HepG2 (cell line): ENCODE data around the gene PHF3. TPM values are rescaled to one million over a fixed set of nuclear protein-coding genes. Genes with fewer than 3 reads are reported as not detected.

Experiments
- ATAC-seq: fragments of 200-7000 bp; cut with Tn5 transposase; 3 replicates; pipeline ENCODE4 v1.9.1; 2020; ENCODE audit warnings: mild to moderate bottlenecking, moderate library complexity
- BruUV-seq: library from RNA; stranded (reverse); fragments of 400-500 nt; replicated peaks from 2 replicates; lab custom pipeline; 2021; lab: Mats Ljungman, UMichigan
- CTCF ChIA-PET: fragments of 300-600 bp; formaldehyde crosslinking; extraction: SDS; loops from one replicate; lab custom pipeline; 2021; ENCODE audit warnings: low total read pairs, inconsistent platforms, low intra/inter-chr PET ratio; lab: Yijun Ruan, JAX
- POLR2A ChIA-PET: fragments of 350-600 bp; sonication (Branson Sonifier 250); formaldehyde crosslinking; loops from one replicate; lab custom pipeline; 2020; ENCODE audit warnings: antibody characterized with exemption, inconsistent platforms; lab: Yijun Ruan, JAX
- DNase-seq: peaks from one replicate; pipeline ENCODE4 v3.0.0-alpha.2; 2015; ENCODE audit warnings: low spot score
- FAIRE-seq: peaks from 3 replicates; lab custom pipeline; 2011; peaks lifted over from hg19 to GRCh38; lab: Jason Lieb, UNC
- H2AFZ ChIP-seq: one replicate; pipeline ENCODE4 v1.6.1; 2011; ENCODE audit warnings: low read length, inconsistent platforms
- H3K27ac ChIP-seq: fragments of 300-600 bp; 3 replicates; pipeline ENCODE4 v1.8.0; 2011; ENCODE audit warnings: mixed run types, mild to moderate bottlenecking, mixed read lengths, low read length, inconsistent platforms; ENCODE audit not compliant: insufficient read depth; ENCODE audit errors: extremely low read length
- H3K27me3 ChIP-seq, 2 experiments: fragments of 200-600 bp in 1 of 2; 2 replicates in 1 of 2; 3 replicates in 1 of 2; pipeline versions ENCODE4 v1.6.0 to v1.8.0; 2011; ENCODE audit warnings: low read length in 2 of 2, mild to moderate bottlenecking in 2 of 2, moderate library complexity in 2 of 2, inconsistent platforms in 1 of 2; ENCODE audit not compliant: insufficient read depth in 2 of 2, control insufficient read depth in 1 of 2
- H3K36me3 ChIP-seq, 2 experiments: fragments of 200-600 bp in 1 of 2; replicated peaks in 1 of 2; 2 replicates in 1 of 2; 3 replicates in 1 of 2; pipeline versions ENCODE4 v1.5.1 to v1.8.0; 2011; ENCODE audit warnings: low read length in 2 of 2, inconsistent platforms in 1 of 2; ENCODE audit not compliant: insufficient read depth in 2 of 2, control insufficient read depth in 1 of 2
- H3K4me1 ChIP-seq: 2 replicates; pipeline ENCODE4 v1.5.1; 2012; ENCODE audit warnings: low read length, inconsistent platforms; ENCODE audit not compliant: insufficient read depth
- H3K4me2 ChIP-seq: 2 replicates; pipeline ENCODE4 v1.6.0; 2011; ENCODE audit warnings: low read depth, low read length, inconsistent platforms
- H3K4me3 ChIP-seq, 3 experiments: fragments of 200-600 bp in 1 of 3; sonication (generic), shearing (Covaris generic) in 1 of 3; replicated peaks in 1 of 3; 2 replicates each; pipeline ENCODE4 v1.5.1; 2011 to 2016; ENCODE audit warnings: low read length in 3 of 3, inconsistent platforms in 2 of 3, low read depth in 2 of 3, mild to moderate bottlenecking in 2 of 3, control low read depth in 1 of 3, mixed read lengths in 1 of 3; ENCODE audit not compliant: insufficient read depth in 1 of 3
- H3K79me2 ChIP-seq: one replicate; pipeline ENCODE4 v1.6.1; 2011; ENCODE audit warnings: low read length, inconsistent platforms; ENCODE audit not compliant: insufficient read depth
- H3K9ac ChIP-seq: 2 replicates; pipeline ENCODE4 v1.6.0; 2011; ENCODE audit warnings: mild to moderate bottlenecking, low read depth, low read length, inconsistent platforms; ENCODE audit not compliant: insufficient read depth
- H3K9me3 ChIP-seq: 2 replicates; pipeline ENCODE4 v1.5.1; 2012; ENCODE audit warnings: mild to moderate bottlenecking, low read length
- H4K20me1 ChIP-seq: 2 replicates; pipeline ENCODE4 v1.6.0; 2011; ENCODE audit warnings: inconsistent platforms, mild to moderate bottlenecking, low read length, moderate library complexity; ENCODE audit not compliant: insufficient read depth
- ATM ChIP-seq: fragments of 450-650 bp; IDR thresholded peaks from 2 replicates; pipeline ENCODE4 v1.7.1; 2017; ENCODE audit warnings: mild to moderate bottlenecking, borderline replicate concordance
- CCAR2 ChIP-seq: fragments of 200-400 bp; formaldehyde crosslinking; optimal IDR thresholded peaks from 2 replicates; pipeline ENCODE3; 2018; ENCODE audit warnings: low read depth, mild to moderate bottlenecking, low read length, moderate library complexity
- CEBPB ChIP-seq: IDR thresholded peaks from 2 replicates; pipeline ENCODE4 v1.6.1; 2011; ENCODE audit warnings: low read depth, low read length, improper control_type of control experiment, borderline replicate concordance
- FOXA3 ChIP-seq: IDR thresholded peaks from 2 replicates; pipeline ENCODE4 v1.6.1; 2016; ENCODE audit warnings: missing genetic modification reagents, missing compliant biosample characterization
- KAT8 ChIP-seq: IDR thresholded peaks from 2 replicates; pipeline ENCODE4 v1.6.1; 2016; ENCODE audit warnings: missing genetic modification reagents, missing compliant biosample characterization
- KLF12 ChIP-seq: sonication (generic); formaldehyde crosslinking; IDR thresholded peaks from 2 replicates; pipeline ENCODE4 v1.4.0; 2020; ENCODE audit warnings: missing genetic modification reagents, borderline replicate concordance
- NONO ChIP-seq, 2 experiments: fragments of 450-650 bp in 1 of 2; sonication (generic) in 1 of 2; formaldehyde crosslinking in 1 of 2; IDR thresholded peaks in 1 of 2; conservative IDR thresholded peaks in 1 of 2; 2 replicates each; pipeline versions ENCODE4 v1.6.1 to v1.8.0; 2017 to 2022; ENCODE audit warnings: mild to moderate bottlenecking in 1 of 2, missing genetic modification reagents in 1 of 2, moderate library complexity in 1 of 2
- PLRG1 ChIP-seq: fragments of 450-650 bp; conservative IDR thresholded peaks from 2 replicates; pipeline ENCODE4 v1.6.1; 2016
- PRMT3 ChIP-seq: sonication (generic); formaldehyde crosslinking; IDR thresholded peaks from 2 replicates; pipeline ENCODE4 v1.8.1; 2022; ENCODE audit warnings: low read depth, mild to moderate bottlenecking, moderate library complexity, missing genetic modification reagents, borderline replicate concordance
- SAP130 ChIP-seq: IDR thresholded peaks from 2 replicates; pipeline ENCODE4 v1.6.1; 2016; ENCODE audit warnings: low read depth
- SIX1 ChIP-seq: sonication (generic); formaldehyde crosslinking; IDR thresholded peaks from 2 replicates; pipeline ENCODE4 v1.4.0; 2020; ENCODE audit warnings: missing genetic modification reagents, borderline replicate concordance
- ZBTB3 ChIP-seq: sonication (generic); formaldehyde crosslinking; IDR thresholded peaks from 2 replicates; pipeline ENCODE4 v1.4.0; 2020; ENCODE audit warnings: low read depth, mild to moderate bottlenecking, moderate library complexity, missing genetic modification reagents, borderline replicate concordance
- ZBTB38 ChIP-seq: sonication (generic); formaldehyde crosslinking; IDR thresholded peaks from 2 replicates; pipeline ENCODE4 v1.5.1; 2020; ENCODE audit warnings: mild to moderate bottlenecking, missing genetic modification reagents
- ZNF234 ChIP-seq: sonication (generic); formaldehyde crosslinking; conservative IDR thresholded peaks from 2 replicates; pipeline ENCODE4 v1.5.1; 2020; ENCODE audit warnings: mild to moderate bottlenecking, missing genetic modification reagents
- ZNF552 ChIP-seq: sonication (generic); formaldehyde crosslinking; IDR thresholded peaks from 2 replicates; pipeline ENCODE4 v1.9.0; 2022; ENCODE audit warnings: missing genetic modification reagents, mild to moderate bottlenecking, borderline replicate concordance
- ZNF737 ChIP-seq: sonication (generic); formaldehyde crosslinking; IDR thresholded peaks from 2 replicates; pipeline ENCODE4 v1.5.0; 2020; ENCODE audit warnings: missing genetic modification reagents, mild to moderate bottlenecking, borderline replicate concordance
- WGBS: methylation state at CpG from one replicate; pipeline ENCODE4 v1.1.6; 2017; ENCODE audit warnings: low lambda C conversion rate; 5-methylcytosine and 5-hydroxymethylcytosine counted together
- in situ Hi-C: cut with HindIII; loops from 2 replicates; pipeline ENCODE4 v1.10.0; 2017; ENCODE audit warnings: low pct_unique_long_range_greater_than_20kb; ENCODE audit not compliant: extremely low pct_ligation_motif_present
- intact Hi-C: fragments of 100-400 bp; cut with micrococcal nuclease; formaldehyde crosslinking; loops from one replicate; pipeline ENCODE4 v1.10.0; 2022; ENCODE audit not compliant: unreplicated experiment
- polyA plus RNA-seq, 8 experiments: library from polyadenylated mRNA; depleted of rRNA in 3 of 8; stranded (reverse) in 7 of 8; unstranded in 1 of 8; fragments of >200 nt; fragmentation: Illumina TruSeq in 4 of 8; extraction: Trizol in 4 of 8; gene quantifications; 2 replicates each; pipeline versions ENCODE4 v1.2.1 to v1.2.3, GENCODE V29; 2011 to 2016; ENCODE audit warnings: low read depth in 4 of 8, missing spikeins in 1 of 8, mixed read lengths in 1 of 8; ENCODE audit not compliant: insufficient read depth in 1 of 8
- total RNA-seq, 5 experiments: library from RNA; depleted of rRNA; stranded (reverse); fragments of >200 nt; fragmentation: Illumina TruSeq; extraction: Trizol; gene quantifications; 2 replicates each; pipeline ENCODE4 v1.2.3, GENCODE V29; 2016; ENCODE audit warnings: low read depth in 1 of 5
- TF ChIP-seq, protein P1 (sequence below): sonication (generic); formaldehyde crosslinking; IDR thresholded peaks from 2 replicates; pipeline ENCODE4 v1.5.1; 2020; ENCODE audit warnings: missing genetic modification reagents, mild to moderate bottlenecking, borderline replicate concordance
- TF ChIP-seq, protein P2 (sequence below): sonication (generic); formaldehyde crosslinking; IDR thresholded peaks from 2 replicates; pipeline ENCODE4 v1.8.0; 2022; ENCODE audit warnings: low read depth, missing genetic modification reagents
- TF ChIP-seq, protein P3 (sequence below): sonication (generic); formaldehyde crosslinking; IDR thresholded peaks from 2 replicates; pipeline ENCODE4 v1.4.0; 2020; ENCODE audit warnings: missing genetic modification reagents
- TF ChIP-seq, protein P4 (sequence below): IDR thresholded peaks from 2 replicates; pipeline ENCODE4 v1.6.1; 2016; ENCODE audit warnings: mild to moderate bottlenecking, missing biosample characterization, missing genetic modification reagents

PHF3 gene
- total and polyA plus RNA-seq, 2 of the 13 experiments (the other 11 are each of a cell fraction or from before 2014, with no cell fraction given) = 19.8 to 70.4 TPM

DNA sequence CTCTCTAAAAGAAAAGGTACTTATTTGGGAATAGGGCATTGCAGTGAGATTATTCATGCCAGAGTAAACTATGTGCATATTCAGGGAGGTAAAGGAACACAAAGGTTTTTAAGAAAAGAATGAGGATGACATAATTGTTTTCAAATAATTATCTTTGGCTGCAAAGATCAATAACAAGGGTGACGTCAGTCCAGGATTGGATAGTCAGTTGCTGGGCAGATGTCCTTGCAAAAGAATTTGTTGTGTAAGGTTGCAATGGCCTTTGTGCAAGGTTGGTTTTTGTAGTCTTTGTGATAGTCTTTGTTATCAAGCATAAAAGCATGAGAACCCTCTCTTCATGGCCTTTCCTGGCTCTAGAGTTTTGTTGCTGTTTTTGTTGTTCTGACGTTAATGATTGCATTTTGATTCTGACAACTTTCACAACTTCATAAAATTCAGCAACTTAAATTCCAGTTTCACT lies 45.6 kb upstream of the PHF3 start (continued):
- TF ChIP-seq SIX1 (CRISPR knock-in tag) (no peak; the same call in 1 of the 2 replicates), ZBTB3 (CRISPR knock-in tag) (no peak; the same call in none of the 2 replicates), KLF12 (CRISPR knock-in tag) (no peak), CEBPB (peak; percentile 97)
- TF ChIP-seq, protein P1, sequence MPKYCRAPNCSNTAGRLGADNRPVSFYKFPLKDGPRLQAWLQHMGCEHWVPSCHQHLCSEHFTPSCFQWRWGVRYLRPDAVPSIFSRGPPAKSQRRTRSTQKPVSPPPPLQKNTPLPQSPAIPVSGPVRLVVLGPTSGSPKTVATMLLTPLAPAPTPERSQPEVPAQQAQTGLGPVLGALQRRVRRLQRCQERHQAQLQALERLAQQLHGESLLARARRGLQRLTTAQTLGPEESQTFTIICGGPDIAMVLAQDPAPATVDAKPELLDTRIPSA (CRISPR knock-in tag) = no peak

DNA sequence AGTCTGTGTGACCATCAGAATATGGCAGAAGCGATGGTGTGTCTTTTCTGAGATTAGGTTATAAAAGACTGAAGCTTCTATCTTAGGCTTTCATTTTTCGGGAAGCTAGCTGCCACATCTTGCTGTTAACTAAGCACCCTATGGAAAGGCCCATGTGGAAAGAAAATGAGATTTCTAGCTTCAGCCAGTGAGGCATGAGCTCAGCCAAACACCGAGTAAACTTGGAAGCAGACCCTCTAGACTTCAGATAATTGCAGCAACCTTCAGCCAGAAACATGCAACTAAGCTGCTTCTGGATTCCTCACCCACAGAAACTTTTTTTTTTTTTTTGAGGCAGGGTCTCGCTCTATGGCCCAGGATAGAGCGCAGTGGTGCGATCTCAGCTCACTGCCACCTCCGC lies 42.7 kb upstream of the PHF3 start:
- CTCF ChIA-PET = no interaction called here
- TF ChIP-seq ZNF234 (CRISPR knock-in tag) = no peak
- TF ChIP-seq CCAR2 = no peak
- TF ChIP-seq SAP130 (CRISPR knock-in tag) = no peak
- TF ChIP-seq, protein P2, sequence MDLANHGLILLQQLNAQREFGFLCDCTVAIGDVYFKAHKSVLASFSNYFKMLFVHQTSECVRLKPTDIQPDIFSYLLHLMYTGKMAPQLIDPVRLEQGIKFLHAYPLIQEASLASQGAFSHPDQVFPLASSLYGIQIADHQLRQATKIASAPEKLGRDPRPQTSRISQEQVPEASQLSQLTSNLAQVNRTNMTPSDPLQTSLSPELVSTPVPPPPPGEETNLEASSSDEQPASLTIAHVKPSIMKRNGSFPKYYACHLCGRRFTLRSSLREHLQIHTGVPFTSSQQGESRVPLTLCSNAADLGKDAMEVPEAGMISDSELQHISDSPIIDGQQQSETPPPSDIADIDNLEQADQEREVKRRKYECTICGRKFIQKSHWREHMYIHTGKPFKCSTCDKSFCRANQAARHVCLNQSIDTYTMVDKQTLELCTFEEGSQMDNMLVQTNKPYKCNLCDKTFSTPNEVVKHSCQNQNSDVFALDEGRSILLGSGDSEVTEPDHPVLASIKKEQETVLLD (CRISPR knock-in tag) = no peak
- no peak for TF ChIP-seq FOXA3 (CRISPR knock-in tag)
- TF ChIP-seq ZNF552 (CRISPR knock-in tag) = no peak
- TF ChIP-seq PLRG1 = no peak
- TF ChIP-seq PRMT3 (CRISPR knock-in tag) = no peak
- TF ChIP-seq ZNF737 (CRISPR knock-in tag) = no peak
- TF ChIP-seq ZBTB38 (CRISPR knock-in tag) = no peak
- TF ChIP-seq KAT8 (CRISPR knock-in tag) = no peak
- TF ChIP-seq NONO (IDR thresholded peaks at IDR 0.05) = no peak
- TF ChIP-seq NONO (CRISPR knock-in tag; conservative IDR thresholded peaks at IDR 0.05) = no peak
- TF ChIP-seq, protein P3, sequence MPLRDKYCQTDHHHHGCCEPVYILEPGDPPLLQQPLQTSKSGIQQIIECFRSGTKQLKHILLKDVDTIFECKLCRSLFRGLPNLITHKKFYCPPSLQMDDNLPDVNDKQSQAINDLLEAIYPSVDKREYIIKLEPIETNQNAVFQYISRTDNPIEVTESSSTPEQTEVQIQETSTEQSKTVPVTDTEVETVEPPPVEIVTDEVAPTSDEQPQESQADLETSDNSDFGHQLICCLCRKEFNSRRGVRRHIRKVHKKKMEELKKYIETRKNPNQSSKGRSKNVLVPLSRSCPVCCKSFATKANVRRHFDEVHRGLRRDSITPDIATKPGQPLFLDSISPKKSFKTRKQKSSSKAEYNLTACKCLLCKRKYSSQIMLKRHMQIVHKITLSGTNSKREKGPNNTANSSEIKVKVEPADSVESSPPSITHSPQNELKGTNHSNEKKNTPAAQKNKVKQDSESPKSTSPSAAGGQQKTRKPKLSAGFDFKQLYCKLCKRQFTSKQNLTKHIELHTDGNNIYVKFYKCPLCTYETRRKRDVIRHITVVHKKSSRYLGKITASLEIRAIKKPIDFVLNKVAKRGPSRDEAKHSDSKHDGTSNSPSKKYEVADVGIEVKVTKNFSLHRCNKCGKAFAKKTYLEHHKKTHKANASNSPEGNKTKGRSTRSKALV = no peak
- TF ChIP-seq, protein P4, sequence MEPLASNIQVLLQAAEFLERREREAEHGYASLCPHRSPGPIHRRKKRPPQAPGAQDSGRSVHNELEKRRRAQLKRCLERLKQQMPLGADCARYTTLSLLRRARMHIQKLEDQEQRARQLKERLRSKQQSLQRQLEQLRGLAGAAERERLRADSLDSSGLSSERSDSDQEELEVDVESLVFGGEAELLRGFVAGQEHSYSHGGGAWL (CRISPR knock-in tag) = no peak
- TF ChIP-seq ATM = no peak

More for the DNA sequence above, 42.7 kb upstream of the PHF3 start:
- H3K9me3 ChIP-seq = no peaks in the 10 kb centered on the region
- H3K36me3 ChIP-seq = no peaks in the 10 kb centered on the region
- no peak overlapping the region for H3K9ac ChIP-seq
- DNase-seq = no peak
- BruUV-seq = no TSS peak
- no peaks in the 10 kb centered on the region for H4K20me1 ChIP-seq
- no peak overlapping the region for H2AFZ ChIP-seq
- WGBS = 88% methylated on average over 7 of the region's 7 CpGs
- intact Hi-C loops = no loop called here
- POLR2A ChIA-PET = no interaction called here
- no peaks in the 10 kb centered on the region for H3K27me3 ChIP-seq
- in situ Hi-C loops = no loop called here
- no peaks in the 10 kb centered on the region for H3K79me2 ChIP-seq
- H3K4me3 ChIP-seq = no peak overlapping the region
- no peak for ATAC-seq
- no peak for FAIRE-seq
- H3K4me1 ChIP-seq = peaks cover 27% of the 10 kb centered on the region
- no peak overlapping the region for H3K27ac ChIP-seq
- no peak overlapping the region for H3K4me2 ChIP-seq
